GM19238 (cell line): ENCODE data around the gene OR7G1.

Source experiments
- DNase-seq: peaks from one replicate; pipeline ENCODE4 v3.0.0; 2011; ENCODE audit warnings: low spot score; ENCODE audit not compliant: insufficient read length

Gene OR7G1

GRCh38 chr19:9115307-9115813 is at the start of gene OR7G1:
Gene OR7G1, minus strand, starts transcription at chr19:9115763. Its CDS starts 0 bp downstream, at chr19:9115763.
- DNase-seq, result no peak

GRCh38 chr19:9165261-9165660 is 49.7 kb upstream of the OR7G1 start:
- no peak for DNase-seq

- no peak for DNase-seq
Measured at GRCh38 chr19:9161427-9161826, 45.9 kb upstream of the OR7G1 start.

- DNase-seq, result no peak
Measured at GRCh38 chr19:9159891-9160290, 44.3 kb upstream of the OR7G1 start.

GRCh38 chr19:9156304-9156703 is 40.7 kb upstream of the OR7G1 start:
- no peak for DNase-seq

- no peak for DNase-seq
Measured at GRCh38 chr19:9155591-9155990, 40.0 kb upstream of the OR7G1 start.

- no peak for DNase-seq
Measured at GRCh38 chr19:9151367-9151766, 35.8 kb upstream of the OR7G1 start.

- no peak for DNase-seq
Measured at GRCh38 chr19:9150650-9151049, 35.1 kb upstream of the OR7G1 start.

- no peak for DNase-seq
Measured at GRCh38 chr19:9149997-9150396, 34.4 kb upstream of the OR7G1 start.

GRCh38 chr19:9148697-9149096 is 33.1 kb upstream of the OR7G1 start:
- DNase-seq, result no peak

GRCh38 chr19:9146882-9147281 is 31.3 kb upstream of the OR7G1 start:
- no peak for DNase-seq

- no peak for DNase-seq
Measured at GRCh38 chr19:9144920-9145319, 29.4 kb upstream of the OR7G1 start.

- peak; percentile 78 for DNase-seq
Measured at GRCh38 chr19:9140159-9140874, 24.8 kb upstream of the OR7G1 start, which contains the start of gene ZNF317. Gene ZNF317, plus strand, starts transcription at chr19:9140397. Its CDS starts 15,620 bp downstream, at chr19:9156017.

GRCh38 chr19:9139609-9140158 is 24.1 kb upstream of the OR7G1 start:
- DNase-seq, result no peak

- DNase-seq, result no peak
Measured at GRCh38 chr19:9132422-9132821, 16.9 kb upstream of the OR7G1 start.

- no peak for DNase-seq
Measured at GRCh38 chr19:9130965-9131364, 15.4 kb upstream of the OR7G1 start.

- DNase-seq, result no peak
Measured at GRCh38 chr19:9128171-9128570, 12.6 kb upstream of the OR7G1 start.

GRCh38 chr19:9126900-9127405 is 11.4 kb upstream of the OR7G1 start, which contains the start of gene OR7G3:
Gene OR7G3, minus strand, starts transcription at chr19:9126950. Its CDS starts 0 bp downstream, at chr19:9126950.
- DNase-seq, result no peak

GRCh38 chr19:9116547-9116946 is 984 bp upstream of the OR7G1 start:
- no peak for DNase-seq

GRCh38 chr19:9109959-9110358 is 5.6 kb downstream of the OR7G1 start:
- DNase-seq, result no peak

- DNase-seq, result no peak
Measured at GRCh38 chr19:9107375-9107774, 8.2 kb downstream of the OR7G1 start, which contains the start of gene OR7G2. Gene OR7G2, minus strand, starts transcription at chr19:9107475. Its CDS starts 4,232 bp downstream, at chr19:9103243.

GRCh38 chr19:9086761-9087160 is 28.8 kb downstream of the OR7G1 start, which contains the start of gene OR1M1:
Gene OR1M1, plus strand, starts transcription at chr19:9087061. Its CDS starts 6,184 bp downstream, at chr19:9093245.
- no peak for DNase-seq
